GM23248 (cell line): ENCODE measurements around the gene ACVR1B. TPM values are rescaled to one million over a fixed set of nuclear protein-coding genes. Genes with fewer than 3 reads are reported as not detected.

Experiments used
- DNase-seq: peaks from one replicate; pipeline ENCODE4 v3.0.0-alpha.2; 2015
- H2AFZ ChIP-seq: fragments of 200-600 bp; sonication (generic); 2 replicates; pipeline ENCODE4 v1.6.1; 2016; ENCODE audit warnings: antibody characterized with exemption
- H3F3A ChIP-seq: fragments of 200-600 bp; sonication (generic); 2 replicates; pipeline ENCODE4 v1.6.1; 2016; ENCODE audit warnings: mild to moderate bottlenecking, antibody characterized with exemption, mixed run types; ENCODE audit not compliant: insufficient read depth
- H3K27ac ChIP-seq: fragments of 200-600 bp; sonication (generic); 2 replicates; pipeline ENCODE4 v1.5.1; 2016; ENCODE audit warnings: mild to moderate bottlenecking
- H3K27me3 ChIP-seq: fragments of 200-600 bp; sonication (generic); replicated peaks from 2 replicates; pipeline ENCODE4 v1.6.1; 2016; ENCODE audit warnings: mild to moderate bottlenecking; ENCODE audit not compliant: insufficient read depth
- H3K36me3 ChIP-seq: fragments of 200-600 bp; sonication (generic); 2 replicates; pipeline ENCODE4 v1.6.1; 2016; ENCODE audit warnings: low read depth, mild to moderate bottlenecking
- H3K4me1 ChIP-seq: fragments of 200-600 bp; sonication (generic); 2 replicates; pipeline ENCODE4 v1.6.1; 2016; ENCODE audit warnings: mild to moderate bottlenecking; ENCODE audit not compliant: insufficient read depth
- H3K4me2 ChIP-seq: fragments of 200-600 bp; sonication (generic); one replicate; pipeline ENCODE4 v1.6.1; 2016; ENCODE audit warnings: mild to moderate bottlenecking; ENCODE audit not compliant: unreplicated experiment
- H3K4me3 ChIP-seq: fragments of 200-600 bp; sonication (generic); 2 replicates; pipeline ENCODE4 v1.5.1; 2016; ENCODE audit warnings: mild to moderate bottlenecking
- H3K79me2 ChIP-seq: fragments of 200-600 bp; sonication (generic); 2 replicates; pipeline ENCODE4 v1.6.1; 2016; ENCODE audit warnings: mild to moderate bottlenecking; ENCODE audit not compliant: insufficient read depth
- H3K9ac ChIP-seq: fragments of 200-600 bp; sonication (generic); 2 replicates; pipeline ENCODE4 v1.6.1; 2016; ENCODE audit warnings: mild to moderate bottlenecking
- H3K9me2 ChIP-seq: fragments of 200-600 bp; sonication (generic); 2 replicates; pipeline ENCODE4 v1.6.1; 2016; ENCODE audit warnings: mixed run types, mild to moderate bottlenecking, moderate library complexity; ENCODE audit not compliant: insufficient read depth
- H3K9me3 ChIP-seq: fragments of 200-600 bp; sonication (generic); one replicate; pipeline ENCODE4 v1.6.1; 2017; ENCODE audit warnings: low read depth
- H4K20me1 ChIP-seq: fragments of 200-600 bp; sonication (generic); 2 replicates; pipeline ENCODE4 v1.6.0; 2016; ENCODE audit not compliant: insufficient read depth
- EZH2 ChIP-seq: fragments of 200-600 bp; sonication (generic); IDR thresholded peaks from 2 replicates; pipeline ENCODE4 v1.6.1; 2018; ENCODE audit warnings: antibody characterized with exemption, mild to moderate bottlenecking; ENCODE audit not compliant: insufficient read depth, poor library complexity, severe bottlenecking
- EZH2phosphoT487 ChIP-seq: fragments of 200-600 bp; sonication (generic); IDR thresholded peaks from 2 replicates; pipeline ENCODE4 v1.6.1; 2018; ENCODE audit warnings: antibody characterized with exemption, moderate library complexity, mild to moderate bottlenecking, low read depth; ENCODE audit not compliant: insufficient read depth
- WGBS, 2 experiments: methylation state at CpG; one replicate each; pipeline ENCODE4 v1.1.6; 2015 to 2017; ENCODE audit warnings: low lambda C conversion rate in 2 of 2, low coverage in 1 of 2; ENCODE audit errors: missing lambda C conversion rate in 2 of 2; 5-methylcytosine and 5-hydroxymethylcytosine counted together
- in situ Hi-C: fragments of 300-500 bp; cut with MboI; formaldehyde crosslinking; loops from 2 replicates; pipeline ENCODE4 v1.15.0; 2020
- polyA plus RNA-seq: library from polyadenylated mRNA; unstranded; fragments of >200 nt; fragmentation: Nextera tagmentation; extraction: Ambion mirVana; gene quantifications from 2 replicates; pipeline ENCODE4 v1.2.1, GENCODE V29; 2016
- total RNA-seq: library from RNA; depleted of rRNA; stranded (reverse); fragments of >200 nt; shearing (Covaris generic); gene quantifications from 2 replicates; pipeline ENCODE4 v1.2.3, GENCODE V29; 2014

Gene ACVR1B
- total and polyA plus RNA-seq, 2 experiments from 2014 or later, result 2.8 to 17.0 TPM

DNA sequence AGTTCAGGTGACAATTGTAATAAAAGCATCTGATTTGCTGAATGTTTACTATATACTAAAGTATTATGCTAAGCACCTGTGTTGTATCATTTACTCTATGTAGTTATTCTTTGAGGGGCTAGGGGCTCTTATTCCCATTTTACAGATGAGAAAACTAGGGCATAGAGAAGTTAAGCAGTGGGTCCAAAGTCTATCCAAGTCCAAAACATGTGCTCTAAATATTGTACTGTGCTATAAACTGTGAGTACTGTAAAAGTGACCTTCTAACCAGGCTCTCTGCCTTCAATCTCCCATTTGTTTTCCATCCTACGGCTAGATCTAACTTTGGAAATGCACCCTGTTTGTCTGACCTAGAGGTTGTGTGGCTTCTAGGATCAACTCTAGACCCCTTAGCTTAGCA is 9.0 kb downstream of the ACVR1B start:
- H3K27ac ChIP-seq, result no peak overlapping the region
- peaks cover 20% of the 10 kb centered on the region for H3K4me1 ChIP-seq
- no peak overlapping the region for H3K4me2 ChIP-seq
- H3K27me3 ChIP-seq, result no peaks in the 10 kb centered on the region
- in situ Hi-C loops, result no loop called here
- H3K36me3 ChIP-seq, result peaks cover 4% of the 10 kb centered on the region; the same call in 1 of the 2 replicates
- no peaks in the 10 kb centered on the region for H3K9me2 ChIP-seq
- TF ChIP-seq EZH2phosphoT487 (no peak), EZH2 (no peak)
- H3K9me3 ChIP-seq, result no peaks in the 10 kb centered on the region
- H3F3A ChIP-seq, result peaks cover 5% of the 10 kb centered on the region; the same call in 1 of the 2 replicates
- H3K9ac ChIP-seq, result no peak overlapping the region
- peaks cover 5% of the 10 kb centered on the region; the same call in 1 of the 2 replicates for H4K20me1 ChIP-seq
- no peak overlapping the region for H2AFZ ChIP-seq
- H3K79me2 ChIP-seq, result peaks cover 100% of the 10 kb centered on the region
- H3K4me3 ChIP-seq, result no peak overlapping the region
- DNase-seq, result no peak
- 58 to 73% methylated on average over 1 of the region's 1 CpG for WGBS, 2 experiments

- Histone ChIP-seq H3K4me3 (no peak overlapping the region), H3K9ac (no peak overlapping the region), H2AFZ (no peak overlapping the region), H3K27ac (no peak overlapping the region), H3K79me2 (peaks cover 100% of the 10 kb centered on the region), H3K9me2 (no peaks in the 10 kb centered on the region), H3F3A (peaks cover 1% of the 10 kb centered on the region; the same call in 1 of the 2 replicates), H3K36me3 (peaks cover 4% of the 10 kb centered on the region; the same call in 1 of the 2 replicates), H3K4me2 (no peak overlapping the region), H4K20me1 (peaks cover 4% of the 10 kb centered on the region; the same call in 1 of the 2 replicates), H3K27me3 (no peaks in the 10 kb centered on the region), H3K9me3 (no peaks in the 10 kb centered on the region), H3K4me1 (peaks cover 19% of the 10 kb centered on the region)
- whole genome bisulfite sequencing, 2 experiments, result 97 to 99% methylated on average over 6 of the region's 6 CpGs
- DNase-seq, result no peak
- in situ Hi-C loops, result no loop called here
- no peak for TF ChIP-seq EZH2phosphoT487
- TF ChIP-seq EZH2, result no peak
Observed at GRCh38 chr12:51960890-51961289, 9.4 kb downstream of the ACVR1B start.

GRCh38 chr12:51961834-51962233 is 10.3 kb downstream of the ACVR1B start:
- 14 to 33% methylated on average over 1 of the region's 1 CpG for WGBS, 2 experiments
- peaks cover 4% of the 10 kb centered on the region; the same call in 1 of the 2 replicates for H4K20me1 ChIP-seq
- no peak overlapping the region for H2AFZ ChIP-seq
- peaks cover 100% of the 10 kb centered on the region for H3K79me2 ChIP-seq
- no peaks in the 10 kb centered on the region for H3F3A ChIP-seq
- H3K27ac ChIP-seq, result no peak overlapping the region
- H3K9me2 ChIP-seq, result no peaks in the 10 kb centered on the region
- H3K27me3 ChIP-seq, result no peaks in the 10 kb centered on the region
- H3K4me3 ChIP-seq, result no peak overlapping the region
- DNase-seq, result no peak
- no peaks in the 10 kb centered on the region for H3K9me3 ChIP-seq
- H3K4me1 ChIP-seq, result peaks cover 16% of the 10 kb centered on the region
- H3K36me3 ChIP-seq, result peaks cover 4% of the 10 kb centered on the region; the same call in 1 of the 2 replicates
- H3K4me2 ChIP-seq, result no peak overlapping the region
- TF ChIP-seq EZH2phosphoT487, result no peak
- TF ChIP-seq EZH2, result no peak
- in situ Hi-C loops, result no loop called here
- no peak overlapping the region for H3K9ac ChIP-seq

DNA sequence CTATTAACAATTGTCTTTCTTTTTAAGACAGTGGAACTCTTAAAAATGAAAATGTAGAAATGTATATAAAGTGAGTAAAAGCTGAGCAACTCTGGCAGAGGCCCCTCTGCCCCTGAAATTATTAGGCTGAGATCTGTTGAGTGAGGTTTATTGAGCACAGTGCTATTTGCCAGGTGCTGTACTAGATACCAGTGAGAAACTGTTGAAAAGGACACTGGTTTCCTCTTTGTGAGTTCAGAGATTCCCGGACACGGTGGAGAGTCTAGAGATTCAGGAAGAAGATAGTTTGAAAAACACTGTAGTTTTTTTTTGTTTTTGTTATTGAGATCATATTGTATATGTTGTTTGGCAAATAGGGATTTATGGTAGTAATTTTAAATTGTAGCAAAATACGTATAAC is 11.2 kb downstream of the ACVR1B start:
- Histone ChIP-seq H3K27me3 (no peaks in the 10 kb centered on the region), H3K79me2 (peaks cover 100% of the 10 kb centered on the region), H3K4me2 (no peak overlapping the region), H3K4me1 (peaks cover 14% of the 10 kb centered on the region), H3K9me2 (no peaks in the 10 kb centered on the region), H3F3A (no peaks in the 10 kb centered on the region), H3K9me3 (no peaks in the 10 kb centered on the region), H3K4me3 (no peak overlapping the region), H4K20me1 (peaks cover 4% of the 10 kb centered on the region; the same call in 1 of the 2 replicates), H3K27ac (no peak overlapping the region), H2AFZ (no peak overlapping the region), H3K36me3 (peaks cover 4% of the 10 kb centered on the region; the same call in 1 of the 2 replicates), H3K9ac (no peak overlapping the region)
- TF ChIP-seq EZH2 (no peak), EZH2phosphoT487 (no peak)
- no peak for DNase-seq
- 81 to 82% methylated on average over 3 of the region's 3 CpGs for WGBS, 2 experiments
- in situ Hi-C loops, result no loop called here
